ENCODE data around the gene LEPR. TPM values are rescaled to one million over a fixed set of nuclear protein-coding genes. Genes with fewer than 3 reads are reported as not detected.
"Not testable (repeated sequence)": the region's sequence is repeated elsewhere in the genome, so short reads cannot be mapped to it uniquely, and the experiment has no call there.

The LEPR gene
- total RNA-seq, 1 experiment from 2014 or later, result 5.3 TPM

GRCh38 chr1:65445837-65446236, 25.4 kb downstream of the LEPR start:
- ATAC-seq, result no peak

GRCh38 chr1:65449214-65449823, 28.9 kb downstream of the LEPR start:
- Mint-ChIP-seq H3K4me1 (peaks cover 12% of the 10 kb centered on the region), H3K36me3 (peaks cover 8% of the 10 kb centered on the region), H3K9me3 (peaks cover 8% of the 10 kb centered on the region), H3K27ac (no peak overlapping the region), H3K27me3 (ENCODE audit: low read depth) (peaks cover 5% of the 10 kb centered on the region; the same call in 1 of the 2 replicates), H3K4me3 (no peak overlapping the region)
- TF ChIP-seq ZNF232 (CRISPR knock-in tag; IDR thresholded peaks at IDR 0.05) (no peak), SOX15 (CRISPR knock-in tag; IDR thresholded peaks at IDR 0.05) (no peak), ZNF263 (CRISPR knock-in tag; IDR thresholded peaks at IDR 0.05; ENCODE audit: low read depth) (no peak)
- ChIA-PET POLR2A (interaction anchor here (1.2 kb wide), 1 partner anchor 29 kb away, joined by 4 read pairs; the partner anchor contains the start of genes LEPR and LEPROT), CTCF (interaction anchor here (0.6 to 1.4 kb wide), 19 partner anchors 8 to 322 kb away, joined by 3 to 44 read pairs (median 4); partner anchors contain the start of genes DNAJC6, LEPR and LEPROT)
- DNase-seq (ENCODE audit: low spot score), result peak; percentile 34
- peak; percentile 95 for ATAC-seq

More at GRCh38 chr1:65445837-65446236, 25.4 kb downstream of the LEPR start:
- ChIA-PET POLR2A (no interaction called here), CTCF (no interaction called here)
- no peak for DNase-seq (ENCODE audit: low spot score)
- TF ChIP-seq NFYB (CRISPR knock-in tag; conservative IDR thresholded peaks at IDR 0.05; ENCODE audit: low read depth) (no peak), ATF2 (CRISPR knock-in tag; IDR thresholded peaks at IDR 0.05; ENCODE audit: borderline replicate concordance, low read depth) (no peak), STAT6 (CRISPR knock-in tag; conservative IDR thresholded peaks at IDR 0.05; ENCODE audit: low read depth) (no peak), NFE2L1 (CRISPR knock-in tag; IDR thresholded peaks at IDR 0.05) (no peak)
- H3K4me1 Mint-ChIP-seq, result peaks cover 30% of the 10 kb centered on the region
- H3K27me3 Mint-ChIP-seq (ENCODE audit: low read depth), result no peaks in the 10 kb centered on the region
- H3K9me3 Mint-ChIP-seq, result peaks cover 15% of the 10 kb centered on the region
- H3K36me3 Mint-ChIP-seq, result peaks cover 17% of the 10 kb centered on the region
- H3K27ac Mint-ChIP-seq, result no peak overlapping the region
- no peak overlapping the region for H3K4me3 Mint-ChIP-seq

GRCh38 chr1:65455678-65456077, 35.2 kb downstream of the LEPR start:
- Mint-ChIP-seq H3K9me3 (peaks cover 33% of the 10 kb centered on the region), H3K4me3 (peak overlapping the region; percentile 43), H3K36me3 (peaks cover 20% of the 10 kb centered on the region), H3K4me1 (peaks cover 28% of the 10 kb centered on the region)
- POLR2A ChIA-PET; ATAC-seq; H3K27me3 Mint-ChIP-seq (ENCODE audit: low read depth); H3K27ac Mint-ChIP-seq: not testable (repeated sequence)
- DNase-seq (ENCODE audit: low spot score), result peak; percentile 70
- TF ChIP-seq FOXP4 (CRISPR knock-in tag; IDR thresholded peaks at IDR 0.05), result peak; percentile 77; the same call in 1 of the 2 replicates
- peak; percentile 88; the same call in 1 of the 2 replicates for TF ChIP-seq ZNF281 (CRISPR knock-in tag; IDR thresholded peaks at IDR 0.05)
- TF ChIP-seq FOXK1 (CRISPR knock-in tag; IDR thresholded peaks at IDR 0.05), result peak; percentile 79
- CTCF ChIA-PET, result interaction anchor here (1.3 kb wide), 1 partner anchor 22 kb away, joined by 3 read pairs; no protein-coding TSS in a partner anchor

Measured in WTC11 (cell line).